Measurements from ENCODE around the gene GNAI3.

The GNAI3 gene

DNA sequence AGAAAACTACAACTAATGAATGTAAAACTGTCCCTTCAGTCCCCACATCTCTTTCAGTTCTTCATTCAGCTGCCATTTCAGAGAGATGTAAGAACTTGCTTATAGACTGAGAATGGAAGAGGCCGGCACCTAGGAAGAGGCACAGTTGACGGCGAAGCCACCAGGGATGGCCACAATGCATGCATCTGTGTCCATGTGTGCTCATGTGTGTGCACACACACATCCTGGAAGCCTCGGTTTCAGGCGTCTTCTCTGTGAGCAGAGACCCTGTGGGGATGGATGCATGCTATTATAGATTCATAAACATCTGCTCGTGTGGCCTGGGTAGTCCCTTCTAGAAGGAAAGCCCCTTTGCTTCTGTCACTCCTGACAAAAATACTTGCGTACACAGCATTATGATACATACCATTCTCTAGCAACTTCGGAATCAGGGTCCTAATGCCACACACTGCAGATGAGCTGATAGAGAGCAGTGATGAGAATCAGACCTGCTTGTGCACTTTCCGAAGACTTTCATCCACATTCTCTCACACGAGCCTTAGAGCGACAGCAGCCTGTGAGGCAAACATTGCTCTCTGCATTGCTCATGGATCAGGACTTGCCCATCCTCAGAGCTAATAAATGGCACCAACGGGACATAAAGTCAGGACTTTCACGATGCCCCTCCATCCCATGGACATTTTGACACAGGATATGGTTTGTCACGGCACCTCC is 21.2 kb upstream of the GNAI3 start:
- DNase-seq (ENCODE audit: low read depth in 2 of 2), result no peak

- DNase-seq (ENCODE audit: low read depth in 2 of 2), result no peak
Measured at GRCh38 chr1:109527846-109528695, 20.3 kb upstream of the GNAI3 start.

DNA sequence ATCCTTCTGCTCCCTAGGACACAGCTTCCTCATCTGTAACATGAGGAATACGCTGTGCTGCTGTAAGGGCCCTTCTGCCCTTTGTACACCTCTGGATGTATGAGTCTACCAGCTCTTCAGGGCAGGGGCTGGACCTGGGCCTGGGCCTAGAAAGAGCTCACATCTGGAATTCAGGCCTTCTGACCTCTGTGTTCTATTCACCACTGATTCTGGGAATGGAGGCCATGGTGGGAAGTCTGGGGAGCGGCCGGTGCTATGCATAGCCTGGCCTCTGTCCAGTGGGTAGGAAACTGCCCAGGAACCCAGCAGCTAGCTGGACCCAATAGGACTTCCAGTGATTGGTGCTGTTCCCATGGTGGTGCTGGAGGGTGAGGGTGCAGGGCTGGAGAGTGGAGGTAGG is 19.7 kb upstream of the GNAI3 start:
- DNase-seq (ENCODE audit: low read depth in 2 of 2), result no peak

DNA sequence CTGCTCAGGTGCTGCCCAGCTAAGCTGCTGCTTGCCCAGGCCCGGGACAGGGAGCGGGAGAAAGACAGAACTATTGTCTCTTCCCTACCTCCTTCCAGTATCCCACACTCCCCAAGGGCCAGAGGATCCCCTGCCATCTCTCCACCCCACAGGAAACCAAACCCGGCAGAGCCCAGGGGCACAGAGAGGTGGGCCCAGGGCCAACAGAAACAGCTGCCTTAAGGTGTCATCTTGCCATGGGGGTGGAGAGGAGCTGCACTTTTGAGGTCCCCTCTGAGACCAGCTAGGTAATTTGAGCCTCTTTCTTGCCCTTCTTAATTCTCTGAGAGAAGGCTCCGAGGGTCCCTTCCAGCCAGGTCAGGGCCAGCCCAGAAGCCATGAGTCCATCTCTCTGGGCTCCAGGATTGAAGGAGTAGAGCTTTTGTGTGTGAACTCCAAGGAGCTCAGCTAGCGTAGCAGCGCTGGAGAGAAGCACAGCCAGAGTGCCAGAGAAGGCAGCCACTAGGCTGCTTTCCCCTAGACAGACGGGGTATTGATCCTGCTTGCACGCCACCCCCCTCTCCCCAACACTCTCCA is 18.4 kb upstream of the GNAI3 start:
- no peak for DNase-seq (ENCODE audit: low read depth in 2 of 2)

GRCh38 chr1:109530457-109531087 is 17.8 kb upstream of the GNAI3 start:
- no peak for DNase-seq (ENCODE audit: low read depth in 2 of 2)

DNA sequence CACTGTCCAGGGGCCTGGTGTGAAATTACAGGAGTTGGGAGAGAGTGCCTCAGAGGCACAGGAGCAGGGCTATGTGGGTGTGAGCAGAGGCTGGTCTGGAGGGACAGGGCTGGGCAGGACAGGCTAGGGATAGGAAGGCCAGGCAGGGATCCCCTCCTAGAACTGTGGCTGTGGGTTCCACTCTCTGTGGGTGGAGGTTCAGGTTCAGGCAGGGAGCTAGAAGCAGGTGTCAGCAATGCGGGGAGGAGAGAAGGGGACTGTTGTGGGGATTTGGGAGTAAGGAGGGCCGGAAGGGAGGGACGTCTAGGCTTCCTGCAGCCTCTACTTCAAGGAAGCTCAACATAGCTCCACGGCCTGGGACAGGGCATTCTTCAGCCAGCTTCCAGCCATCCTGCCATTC is 17.0 kb upstream of the GNAI3 start:
- DNase-seq (ENCODE audit: low read depth in 2 of 2), result no peak

GRCh38 chr1:109531826-109532364 is 16.5 kb upstream of the GNAI3 start:
- DNase-seq (ENCODE audit: low read depth in 2 of 2), result no peak

DNA sequence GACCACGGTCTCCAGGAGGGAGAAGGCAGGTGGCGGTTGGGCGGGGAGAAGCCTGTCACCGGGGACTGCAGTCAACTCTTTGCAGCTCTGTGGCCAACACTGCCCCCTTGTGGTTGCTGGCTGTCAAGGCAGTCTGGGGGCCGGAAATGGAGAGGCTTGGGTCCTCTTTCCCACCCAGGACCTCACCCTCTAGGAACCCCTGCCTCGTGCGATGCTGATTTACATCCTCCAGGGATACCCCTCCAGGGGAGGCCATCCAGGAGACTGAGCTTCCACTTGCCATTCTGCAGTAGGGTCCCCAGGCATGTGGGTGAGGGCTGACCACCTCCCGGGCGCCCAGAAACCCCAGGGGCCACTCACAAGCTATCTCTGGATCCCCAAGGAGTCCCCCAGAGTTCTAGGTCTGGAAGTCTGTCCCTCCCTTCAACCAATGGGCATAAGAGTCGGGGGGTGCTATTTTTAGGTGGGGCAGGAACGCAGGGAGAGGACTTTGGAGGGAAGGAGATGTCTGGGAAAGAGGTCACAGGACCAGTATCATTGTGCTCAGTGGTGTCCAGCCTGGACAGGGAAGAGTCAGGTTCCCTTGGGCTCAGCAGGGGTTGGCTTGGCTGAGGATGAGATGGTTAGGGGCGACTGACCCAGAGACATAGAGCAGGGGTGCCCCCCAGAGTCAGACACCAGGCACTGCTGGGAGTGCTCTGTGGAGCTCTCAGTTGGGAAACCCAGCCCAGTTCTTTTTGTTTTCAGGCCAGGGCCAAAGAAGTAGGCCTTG is 15.9 kb upstream of the GNAI3 start:
- DNase-seq (ENCODE audit: low read depth in 2 of 2), result peak; percentile 79 to 88

DNA sequence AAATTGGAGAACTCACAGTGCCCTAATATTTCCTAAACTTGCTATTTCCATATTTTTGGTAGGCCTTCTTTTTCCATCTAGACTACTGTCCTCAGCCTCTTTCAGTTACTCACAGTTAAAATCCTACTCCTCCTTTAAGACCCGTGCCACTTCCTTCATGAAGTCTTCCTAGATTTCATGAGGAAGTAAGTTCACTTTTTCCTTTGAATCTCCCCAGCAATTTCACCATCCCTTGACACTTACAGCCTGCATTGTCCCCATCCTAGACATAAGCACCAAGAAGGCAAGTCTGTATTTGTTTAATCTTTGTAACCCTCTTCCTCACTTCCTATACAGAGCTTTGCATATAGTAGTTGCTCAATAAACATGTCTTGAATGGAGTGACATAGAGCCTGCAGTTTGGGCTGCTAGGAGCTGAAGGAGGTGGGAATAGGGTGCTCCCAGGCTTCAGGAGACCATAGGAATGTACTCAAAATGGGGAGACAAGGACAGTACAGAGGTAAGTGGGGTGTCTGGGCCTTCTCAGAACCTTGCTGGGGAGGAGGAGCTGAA is 14.0 kb upstream of the GNAI3 start:
- DNase-seq (ENCODE audit: low read depth in 2 of 2), result no peak

GRCh38 chr1:109535481-109535880 is 12.9 kb upstream of the GNAI3 start:
- no peak for DNase-seq (ENCODE audit: low read depth in 2 of 2)

DNA sequence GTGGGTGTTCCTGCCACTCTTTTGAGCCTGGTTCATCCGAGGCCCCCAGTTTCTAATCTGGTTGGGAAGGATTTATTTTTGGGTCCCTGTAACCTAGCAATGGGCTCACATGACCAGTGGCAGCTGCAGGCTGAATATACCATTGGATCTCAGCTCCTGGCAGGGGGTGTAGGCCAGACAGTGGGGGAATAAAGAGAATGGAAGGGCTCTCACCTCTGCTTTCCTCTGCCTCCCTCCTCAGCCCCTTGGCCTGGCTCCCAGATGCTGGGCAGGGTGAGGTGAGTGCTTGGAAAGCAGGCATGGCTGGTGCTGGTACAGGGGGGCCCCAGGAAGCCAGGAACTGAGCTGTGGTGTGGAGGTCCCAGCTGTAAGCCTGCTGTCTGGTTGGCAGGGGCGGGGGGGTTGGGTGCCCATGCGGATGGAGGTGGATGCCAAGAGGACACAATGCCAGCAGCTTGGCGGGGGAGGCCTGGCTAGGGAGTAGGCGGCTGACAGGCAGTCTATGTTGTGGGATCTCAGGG is 12.4 kb upstream of the GNAI3 start:
- no peak for DNase-seq (ENCODE audit: low read depth in 2 of 2)

DNA sequence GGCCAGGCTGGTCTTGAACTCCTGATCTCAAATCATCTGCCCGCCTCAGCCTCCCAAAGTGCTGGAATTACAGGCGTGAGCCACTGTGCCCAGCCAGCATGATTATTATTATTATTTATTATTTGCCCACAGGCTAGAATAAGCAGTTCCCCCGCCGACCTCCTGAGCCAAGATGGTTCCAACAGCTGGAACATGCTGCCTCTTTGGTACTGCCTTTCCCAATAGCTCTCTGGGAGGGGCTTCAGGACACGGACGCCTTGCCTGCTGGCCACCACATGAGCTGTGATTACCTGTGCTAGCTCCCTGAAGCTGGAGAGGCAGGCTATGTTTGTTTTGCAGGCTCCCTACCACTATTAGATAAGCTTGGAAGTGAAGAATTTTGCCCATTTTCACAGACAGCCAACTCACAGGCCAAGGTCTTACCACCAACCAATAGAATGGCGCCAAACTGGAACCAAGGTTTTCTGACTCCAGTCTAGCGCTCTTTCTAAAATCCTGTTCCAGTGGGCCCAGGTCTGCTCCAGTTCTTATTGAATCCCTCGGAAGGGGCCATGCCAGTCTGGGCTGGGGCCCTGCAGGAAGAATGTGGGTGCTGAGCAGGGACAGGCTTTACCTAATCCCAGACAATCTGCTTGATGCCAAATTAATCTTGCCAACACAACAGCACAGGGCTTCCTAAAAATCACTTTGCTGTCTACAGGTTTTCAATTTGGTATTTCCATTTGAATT is 10.8 kb upstream of the GNAI3 start:
- no peak for DNase-seq (ENCODE audit: low read depth in 2 of 2)

DNA sequence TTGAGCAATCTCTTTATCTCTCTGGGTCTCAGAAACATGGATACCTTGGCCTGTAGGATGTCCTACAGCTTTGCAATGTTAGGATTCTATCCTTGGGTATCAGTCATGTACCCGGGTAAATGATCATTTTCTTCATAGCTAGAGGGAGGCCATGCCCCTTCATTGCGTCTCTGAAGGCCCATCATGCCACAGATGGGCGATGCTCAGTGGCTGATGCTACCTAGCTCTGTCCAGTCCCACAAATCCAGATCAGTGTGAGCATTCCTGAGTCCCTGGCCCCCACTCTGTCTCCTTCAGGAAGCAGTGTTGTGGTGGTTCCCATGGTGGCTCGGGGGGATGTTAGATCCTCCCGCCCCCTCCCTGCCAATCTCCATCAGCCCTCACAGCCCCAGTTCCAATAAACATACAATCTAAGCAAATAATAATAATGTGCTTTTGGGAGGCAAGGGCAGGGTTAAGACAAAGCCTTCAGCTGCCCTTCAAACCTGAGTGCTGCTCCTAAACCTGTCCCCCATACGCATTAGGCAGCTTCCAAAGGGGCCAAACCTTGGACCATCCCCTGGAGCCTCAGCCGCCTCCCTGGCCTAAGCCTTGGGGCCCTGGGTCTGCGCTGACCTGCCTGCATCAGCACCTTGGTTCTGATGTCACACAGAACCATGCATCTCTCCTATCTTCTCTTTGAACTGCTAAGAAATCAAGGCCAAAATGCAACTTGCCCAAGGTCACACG is 9.4 kb upstream of the GNAI3 start:
- no peak for DNase-seq (ENCODE audit: low read depth in 2 of 2)

DNA sequence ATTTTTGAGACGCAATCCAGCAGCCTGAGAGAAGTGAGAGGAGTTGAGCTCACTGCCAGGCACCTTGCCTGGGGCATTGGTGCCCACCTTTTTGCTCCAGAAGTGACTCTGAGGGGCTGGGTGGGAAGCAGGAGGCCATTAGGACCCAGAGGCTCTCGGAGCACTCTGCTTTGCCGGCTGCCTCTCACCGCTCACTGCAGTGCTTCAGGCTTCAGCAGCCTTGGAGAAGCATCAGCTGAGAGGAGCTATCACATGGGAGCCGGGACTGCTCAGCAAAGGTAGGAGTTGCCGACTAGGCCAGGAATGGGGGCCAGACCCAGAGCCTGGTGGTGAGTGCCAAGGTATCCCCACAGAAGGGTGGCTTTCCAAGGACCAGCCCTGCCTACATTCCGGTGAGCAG is 8.7 kb upstream of the GNAI3 start, which contains the start of gene GPR61:
TSS of gene GPR61 (plus strand) at position 197 of the 400 bp plus-strand sequence. CDS start 3,151 bp downstream, outside the sequence.
- DNase-seq (ENCODE audit: low read depth in 2 of 2), result no peak

GRCh38 chr1:109541102-109541501 is 7.3 kb upstream of the GNAI3 start:
- no peak for DNase-seq (ENCODE audit: low read depth in 2 of 2)

GRCh38 chr1:109542657-109543056 is 5.8 kb upstream of the GNAI3 start:
- DNase-seq (ENCODE audit: low read depth in 2 of 2), result no peak

DNA sequence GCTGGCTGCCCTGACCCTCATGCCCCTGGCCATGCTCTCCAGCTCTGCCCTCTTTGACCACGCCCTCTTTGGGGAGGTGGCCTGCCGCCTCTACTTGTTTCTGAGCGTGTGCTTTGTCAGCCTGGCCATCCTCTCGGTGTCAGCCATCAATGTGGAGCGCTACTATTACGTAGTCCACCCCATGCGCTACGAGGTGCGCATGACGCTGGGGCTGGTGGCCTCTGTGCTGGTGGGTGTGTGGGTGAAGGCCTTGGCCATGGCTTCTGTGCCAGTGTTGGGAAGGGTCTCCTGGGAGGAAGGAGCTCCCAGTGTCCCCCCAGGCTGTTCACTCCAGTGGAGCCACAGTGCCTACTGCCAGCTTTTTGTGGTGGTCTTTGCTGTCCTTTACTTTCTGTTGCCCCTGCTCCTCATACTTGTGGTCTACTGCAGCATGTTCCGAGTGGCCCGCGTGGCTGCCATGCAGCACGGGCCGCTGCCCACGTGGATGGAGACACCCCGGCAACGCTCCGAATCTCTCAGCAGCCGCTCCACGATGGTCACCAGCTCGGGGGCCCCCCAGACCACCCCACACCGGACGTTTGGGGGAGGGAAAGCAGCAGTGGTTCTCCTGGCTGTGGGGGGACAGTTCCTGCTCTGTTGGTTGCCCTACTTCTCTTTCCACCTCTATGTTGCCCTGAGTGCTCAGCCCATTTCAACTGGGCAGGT is 5.0 kb upstream of the GNAI3 start:
- no peak for DNase-seq (ENCODE audit: low read depth in 2 of 2)

DNA sequence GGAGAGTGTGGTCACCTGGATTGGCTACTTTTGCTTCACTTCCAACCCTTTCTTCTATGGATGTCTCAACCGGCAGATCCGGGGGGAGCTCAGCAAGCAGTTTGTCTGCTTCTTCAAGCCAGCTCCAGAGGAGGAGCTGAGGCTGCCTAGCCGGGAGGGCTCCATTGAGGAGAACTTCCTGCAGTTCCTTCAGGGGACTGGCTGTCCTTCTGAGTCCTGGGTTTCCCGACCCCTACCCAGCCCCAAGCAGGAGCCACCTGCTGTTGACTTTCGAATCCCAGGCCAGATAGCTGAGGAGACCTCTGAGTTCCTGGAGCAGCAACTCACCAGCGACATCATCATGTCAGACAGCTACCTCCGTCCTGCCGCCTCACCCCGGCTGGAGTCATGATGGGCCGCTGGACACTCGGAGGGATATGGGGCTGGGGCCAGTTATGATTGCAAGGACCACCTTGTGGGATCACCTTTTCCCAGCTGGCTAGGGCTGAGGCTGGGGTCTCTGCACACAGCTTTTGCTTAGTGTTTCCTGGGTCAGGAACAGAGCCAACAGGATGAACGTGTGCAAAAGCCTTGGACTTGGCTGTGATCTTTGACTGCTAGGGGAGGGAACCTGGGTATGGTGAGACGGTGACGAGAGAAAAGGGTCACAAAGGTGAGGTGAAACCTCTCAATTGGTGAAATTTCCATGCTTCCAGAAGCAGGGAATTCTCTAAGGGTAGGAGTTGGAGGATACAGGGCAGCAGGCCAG is 4.3 kb upstream of the GNAI3 start:
- DNase-seq (ENCODE audit: low read depth in 2 of 2), result no peak

Measured in stimulated activated CD4-positive, alpha-beta T cell treated with anti-CD3 and anti-CD28 coated beads, Interleukin-1b, Interleukin-23, amount 100 ng/mL, for 1 hour (primary cell).